NAMALWA (cell line): ENCODE results near the gene KRTAP10-1.

Experiments used
- DNase-seq: peaks from one replicate; pipeline ENCODE4 v3.0.0-alpha.2; 2015; ENCODE audit warnings: low spot score

The KRTAP10-1 gene

DNA sequence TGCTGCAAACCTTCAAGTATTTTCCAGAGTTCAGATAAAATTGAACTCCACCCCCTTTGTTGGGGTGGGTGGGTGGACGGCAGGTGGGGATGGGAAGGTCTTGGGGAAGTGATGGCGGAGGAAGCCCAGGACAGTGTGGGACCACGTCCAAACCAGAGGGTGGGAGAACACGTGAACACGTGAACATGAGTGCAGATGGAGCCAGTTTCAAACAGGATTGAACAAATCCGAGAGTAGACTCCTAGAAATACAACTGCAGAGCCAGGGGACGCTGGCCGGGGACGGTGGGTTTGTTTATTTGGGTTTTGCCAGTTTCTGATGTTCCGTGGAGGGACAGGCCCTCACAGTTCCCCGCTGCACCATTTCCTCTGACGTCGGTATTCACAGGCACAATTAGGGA, 8.4 kb upstream of the KRTAP10-1 start:
- no peak for DNase-seq

- DNase-seq, result no peak
Observed at GRCh38 chr21:44547656-44548331, 7.8 kb upstream of the KRTAP10-1 start.

DNA sequence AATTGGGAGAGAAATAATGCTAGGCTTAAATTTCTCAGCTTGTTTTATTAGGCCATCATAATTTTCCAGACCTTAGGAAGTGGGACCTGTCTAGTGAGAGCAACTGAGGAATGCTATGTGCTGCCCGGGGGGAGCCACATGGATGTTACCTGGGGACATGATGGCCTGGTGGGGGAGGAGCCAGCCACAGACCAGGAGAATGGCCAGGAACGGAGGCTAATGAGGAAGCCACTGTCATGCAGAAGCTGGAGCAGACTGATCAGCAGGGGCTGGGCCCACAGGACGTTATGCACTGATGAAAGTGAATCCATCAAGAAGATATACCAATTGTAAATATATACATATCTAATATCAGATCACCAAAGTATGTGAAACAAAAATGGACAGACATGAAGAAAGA, 4.6 kb upstream of the KRTAP10-1 start:
- no peak for DNase-seq

- no peak for DNase-seq
Observed at GRCh38 chr21:44542716-44543115, 2.7 kb upstream of the KRTAP10-1 start.

DNA sequence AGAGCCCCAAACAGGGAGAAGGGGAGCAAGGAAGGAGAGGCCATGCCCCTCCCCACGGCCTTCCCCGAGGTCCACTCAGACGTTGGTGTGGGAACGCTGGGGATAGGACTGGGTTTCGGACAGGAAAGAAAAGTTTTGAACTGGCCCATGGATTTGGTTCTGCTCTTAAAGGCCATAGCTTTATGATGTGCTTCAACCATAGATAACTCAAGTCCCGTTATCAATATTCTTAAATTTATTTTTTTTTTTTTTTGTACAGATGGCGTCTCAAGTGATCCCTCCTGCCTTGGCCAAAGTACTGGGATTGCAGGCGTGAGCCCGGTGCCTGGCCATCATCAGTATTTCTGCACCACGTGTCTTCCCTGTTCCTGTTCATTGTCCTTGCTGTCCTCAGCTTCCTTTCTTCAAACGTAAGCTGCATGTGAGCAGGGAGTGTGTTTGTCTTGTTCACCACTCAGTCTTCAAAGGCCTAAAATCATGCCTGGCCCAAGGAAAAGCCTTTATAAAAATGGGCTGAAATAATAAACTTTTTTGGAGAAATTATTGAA, 820 bp upstream of the KRTAP10-1 start:
- DNase-seq, result no peak

DNA sequence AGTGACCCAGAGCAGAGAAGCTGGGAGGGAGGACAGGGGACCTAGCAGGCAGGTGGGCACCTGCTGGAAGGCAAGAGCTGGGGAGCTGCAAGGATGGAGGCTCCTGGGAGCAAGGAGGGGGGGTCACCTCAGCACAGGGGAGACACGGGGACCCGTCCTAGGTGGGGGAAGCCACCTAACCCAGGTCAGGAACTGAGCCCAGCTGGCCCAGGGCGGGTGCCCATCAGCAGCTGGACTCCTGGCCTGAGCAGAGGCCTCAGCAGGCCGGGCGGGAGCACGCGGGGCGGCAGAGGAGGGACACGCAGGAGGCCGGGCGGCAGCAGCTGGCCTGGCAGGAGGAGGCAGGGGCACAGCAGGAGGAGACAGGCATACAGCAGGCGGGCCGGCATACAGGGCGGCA, 949 bp downstream of the KRTAP10-1 start:
- DNase-seq, result no peak

DNA sequence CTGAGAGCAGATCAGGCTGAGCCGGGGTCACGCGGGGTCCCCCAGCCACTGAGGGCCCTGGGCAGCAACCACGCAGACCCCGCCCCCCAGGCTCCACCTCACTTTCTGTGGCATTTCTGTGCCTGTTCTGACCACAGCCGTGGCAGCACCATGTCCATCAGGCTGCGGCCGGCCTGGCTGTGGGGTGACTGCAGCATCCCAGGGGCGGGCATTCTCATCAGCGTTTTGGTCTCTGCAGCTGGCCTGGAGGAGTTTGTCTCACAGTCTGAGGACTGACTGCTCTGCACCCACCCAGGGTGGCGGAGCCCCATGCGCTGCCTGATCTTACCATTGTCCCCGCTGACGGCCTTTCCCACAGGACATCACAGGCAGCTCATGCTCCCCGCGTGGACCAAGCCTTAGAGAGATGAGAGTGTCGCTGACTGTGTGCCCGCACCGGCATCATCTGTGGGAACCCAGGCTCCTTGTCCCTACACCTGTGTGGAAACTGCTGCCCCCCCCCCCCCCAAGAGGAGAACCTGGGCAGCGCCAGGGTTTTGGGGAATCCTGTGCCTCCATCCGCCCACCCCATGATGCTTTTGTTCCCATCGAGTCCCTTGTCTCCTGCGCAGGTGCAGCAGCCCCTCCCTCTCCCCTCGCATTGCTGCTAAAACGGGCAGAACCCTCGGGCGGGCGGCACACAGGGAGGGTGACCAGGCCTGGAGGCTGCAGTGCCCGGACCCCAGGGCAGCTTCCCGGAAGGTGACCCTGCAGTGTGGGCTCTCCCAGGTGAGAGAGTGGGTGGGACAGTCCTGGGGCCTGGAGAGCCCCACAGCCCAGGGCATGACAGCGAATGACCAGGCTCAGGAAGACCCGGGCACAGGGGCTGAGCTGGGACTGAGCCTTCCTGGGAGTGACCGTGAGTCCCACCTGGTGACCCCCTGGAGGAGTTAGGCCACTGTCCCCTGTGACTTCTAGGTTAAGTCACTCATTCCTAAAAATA, 1.8 kb downstream of the KRTAP10-1 start:
- no peak for DNase-seq

GRCh38 chr21:44535963-44536362, 4.0 kb downstream of the KRTAP10-1 start:
- no peak for DNase-seq

DNA sequence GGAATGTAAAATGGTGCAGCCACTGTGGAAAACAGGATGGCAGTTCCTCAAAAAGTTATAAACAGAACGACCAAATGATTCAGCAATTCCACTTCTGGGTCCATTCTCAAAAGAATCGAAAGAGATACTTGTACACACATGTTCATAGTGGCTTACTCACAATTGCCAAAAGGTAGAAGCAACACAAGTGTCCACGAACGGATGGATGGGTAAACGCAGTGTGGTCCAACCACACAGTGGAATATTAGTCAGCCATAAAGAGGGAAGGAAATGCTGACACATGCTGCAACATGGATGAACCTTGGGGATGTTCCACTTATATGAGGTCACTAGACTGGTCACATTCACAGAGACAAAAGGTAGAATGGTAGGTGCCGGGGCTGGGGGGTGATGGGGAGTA, 5.3 kb downstream of the KRTAP10-1 start:
- DNase-seq, result no peak

- peak; percentile 30 for DNase-seq
Observed at GRCh38 chr21:44533891-44534627, 5.9 kb downstream of the KRTAP10-1 start.

DNA sequence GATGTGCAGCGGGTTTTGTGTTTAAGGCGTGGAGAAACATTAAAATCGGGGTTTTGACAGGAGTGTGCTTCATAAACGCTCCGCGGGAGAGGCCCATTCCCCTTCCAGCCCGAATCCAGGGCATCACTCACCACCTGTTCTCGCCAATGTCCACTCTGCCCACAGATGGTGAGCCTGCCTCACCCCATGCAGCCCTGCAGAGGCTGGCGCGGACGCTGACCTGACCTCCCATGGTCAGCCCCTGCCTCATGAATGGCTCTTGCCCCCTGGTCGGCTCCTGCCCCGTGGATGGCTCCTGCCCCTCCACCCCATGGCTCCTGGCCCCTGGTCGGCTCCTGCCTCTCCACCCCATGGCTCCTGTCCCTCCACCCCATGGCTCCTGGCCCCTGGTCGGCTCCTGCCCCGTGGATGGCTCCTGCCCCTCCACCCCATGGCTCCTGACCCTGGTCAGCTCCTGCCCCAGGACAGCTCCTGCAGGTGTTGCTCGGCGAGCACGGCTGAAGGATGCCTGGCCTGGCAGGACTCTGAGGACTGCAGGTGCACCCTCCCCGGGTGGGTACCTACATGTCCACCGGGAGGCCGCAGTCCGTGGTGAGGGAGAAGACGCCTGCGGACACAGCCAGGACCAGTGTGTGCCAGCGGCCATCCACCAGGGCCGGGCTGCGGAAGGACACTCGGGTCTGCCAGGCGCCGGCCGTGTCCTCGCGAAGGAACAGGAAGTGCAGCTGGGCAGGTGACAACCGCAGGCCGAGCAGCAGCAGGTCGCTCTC, 6.7 kb downstream of the KRTAP10-1 start:
- DNase-seq, result no peak

DNA sequence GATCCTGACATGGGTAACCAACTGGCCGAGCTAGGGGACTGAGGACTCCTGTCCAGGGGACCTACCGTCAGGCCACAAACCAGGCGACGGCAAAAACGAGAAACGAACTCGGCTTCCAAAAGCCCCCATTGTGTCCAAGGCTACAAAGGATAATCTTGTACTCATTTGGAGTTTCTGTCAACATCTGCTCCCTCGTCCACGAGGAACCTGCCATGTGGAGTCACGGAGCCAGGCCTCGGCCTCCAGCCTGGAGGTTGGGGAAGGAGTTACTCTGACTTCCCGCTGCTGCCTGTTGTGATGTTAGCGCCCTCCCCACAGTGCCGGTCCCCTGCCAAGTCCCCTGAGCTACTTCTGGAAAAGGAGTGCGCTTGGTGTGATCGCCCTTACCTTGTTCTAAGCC, 7.3 kb downstream of the KRTAP10-1 start:
- no peak for DNase-seq

DNA sequence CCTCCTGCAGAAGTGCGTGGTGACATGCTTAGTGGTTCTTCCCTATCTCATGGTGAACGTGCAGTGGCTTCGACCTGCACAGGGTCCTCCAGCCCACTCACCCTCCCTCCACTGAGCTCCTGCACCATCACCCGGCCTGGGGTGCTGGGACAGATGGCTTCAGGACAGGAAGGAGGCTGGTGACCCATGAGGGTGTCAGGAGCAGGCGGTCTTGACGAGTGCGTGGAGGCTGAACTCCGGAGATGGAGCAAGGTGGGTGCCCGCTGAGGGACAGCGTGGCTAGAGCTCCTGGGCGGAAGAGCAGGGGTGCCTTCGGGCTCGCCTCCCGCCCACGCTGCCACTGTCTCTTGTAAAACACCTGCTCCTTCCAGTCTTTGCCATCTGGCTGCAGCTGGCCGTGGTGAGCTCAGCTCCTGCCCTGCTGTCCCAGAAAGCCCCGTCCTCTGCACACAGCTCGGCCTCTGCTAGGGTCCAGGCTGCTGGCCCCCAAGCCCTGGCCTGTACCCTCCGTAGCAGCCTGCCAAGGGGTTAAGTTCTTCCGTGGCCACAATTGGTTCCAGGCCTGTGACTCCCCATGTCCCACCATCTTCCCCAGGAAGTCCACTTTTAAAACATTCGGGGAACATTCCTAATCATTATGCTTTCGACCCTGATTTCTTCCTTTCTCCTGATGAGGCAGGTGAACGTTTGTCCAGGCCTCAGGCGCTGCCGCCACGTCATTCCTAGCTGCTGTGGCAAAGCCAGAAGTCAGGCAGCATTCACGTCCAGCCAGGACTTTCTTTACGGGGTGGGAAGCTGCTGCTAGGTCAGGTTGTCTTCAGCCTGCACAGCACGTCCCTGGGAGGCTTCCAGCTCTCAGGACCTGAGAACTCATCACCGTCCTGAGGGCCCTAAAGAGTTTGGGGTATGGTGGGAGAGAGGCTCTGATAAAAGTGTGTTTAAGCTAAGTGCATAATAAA, 8.1 kb downstream of the KRTAP10-1 start:
- DNase-seq, result no peak

DNA sequence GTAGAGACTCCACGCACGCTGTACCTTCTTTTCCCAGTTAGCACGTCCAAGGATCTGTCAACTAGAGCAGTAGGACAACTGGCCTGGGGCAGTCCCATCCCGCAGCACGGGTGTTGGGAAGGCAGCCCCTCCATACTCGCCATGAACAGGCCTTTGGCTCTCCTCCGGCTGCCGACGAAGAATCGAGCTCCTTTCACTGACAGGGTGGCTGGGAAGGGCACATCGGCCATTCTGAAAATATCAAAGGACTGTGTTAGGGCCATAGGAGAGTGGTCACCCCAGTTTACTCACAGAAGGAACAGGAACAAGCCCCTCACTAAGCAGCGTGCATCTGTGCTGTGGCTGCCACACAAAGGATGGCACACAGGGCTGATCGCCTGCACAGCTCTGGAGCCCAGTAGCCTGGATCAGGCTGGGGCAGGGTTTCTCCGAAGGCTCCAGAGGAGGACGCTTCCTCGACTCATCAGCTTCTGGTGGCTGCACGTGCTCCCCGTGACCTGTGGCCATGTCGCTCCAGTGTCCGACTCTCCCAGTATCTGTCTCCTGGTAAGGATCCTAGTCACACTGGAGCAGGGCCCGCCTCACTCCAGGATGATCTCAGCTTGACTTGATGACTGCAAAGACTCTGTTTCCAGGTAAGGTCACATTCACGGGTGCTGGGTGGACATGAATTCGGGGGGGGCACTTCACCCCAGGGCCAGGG, 8.9 kb downstream of the KRTAP10-1 start:
- DNase-seq, result no peak

GRCh38 chr21:44530221-44530902, 9.6 kb downstream of the KRTAP10-1 start:
- DNase-seq, result no peak

DNA sequence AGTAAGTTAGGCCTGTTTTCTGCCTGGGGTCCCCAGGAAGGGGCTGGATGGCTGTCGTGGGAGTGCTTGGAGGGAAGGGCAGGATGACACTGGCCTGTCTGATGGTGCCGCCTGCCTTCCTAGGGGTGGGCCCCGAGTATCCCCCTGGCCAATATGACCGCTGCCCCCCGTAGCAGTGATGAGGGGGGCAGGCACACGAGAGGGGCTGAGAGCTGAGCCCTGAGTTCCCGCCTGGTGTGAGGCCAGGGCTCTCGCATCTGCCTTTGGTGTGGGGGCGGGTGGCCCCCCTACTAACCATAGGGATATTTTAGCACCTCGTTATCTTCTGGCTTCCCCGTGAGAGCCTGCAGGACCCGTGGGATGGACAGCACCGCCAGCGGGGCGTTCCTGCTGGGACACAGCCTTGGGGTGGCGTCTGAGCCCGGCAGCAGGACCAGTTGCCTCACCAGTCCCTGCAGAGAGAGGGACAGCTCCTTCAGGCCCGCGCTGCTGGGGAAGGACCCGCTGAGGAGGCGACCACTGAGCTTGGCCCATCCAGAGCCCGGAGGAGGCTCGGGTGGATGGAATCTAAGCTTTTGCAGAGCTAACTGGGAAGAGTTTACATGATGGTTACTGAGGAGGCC, 10.4 kb downstream of the KRTAP10-1 start:
- no peak for DNase-seq

- no peak for DNase-seq
Observed at GRCh38 chr21:44529011-44529421, 11.0 kb downstream of the KRTAP10-1 start.

DNA sequence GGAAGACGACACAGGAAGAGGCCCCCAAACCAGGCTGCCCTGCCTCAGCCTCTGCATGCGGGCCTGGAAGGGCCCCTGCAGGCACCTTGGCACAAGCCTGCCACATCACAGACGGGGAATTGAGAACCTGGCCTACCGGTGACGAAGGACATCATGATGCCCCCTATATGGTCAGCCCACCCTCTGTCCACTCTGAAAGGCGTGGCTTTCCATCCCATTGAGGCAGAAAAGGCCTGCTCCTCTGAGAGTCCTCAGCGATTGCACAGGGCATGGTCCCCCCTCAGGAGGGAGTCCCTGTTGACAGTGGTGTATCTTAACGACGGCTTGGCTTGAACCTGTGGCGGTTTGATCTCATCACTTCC, 11.4 kb downstream of the KRTAP10-1 start:
- DNase-seq, result no peak
